ENCODE measurements around the gene RILPL1.

- TF ChIP-seq CTCF (IDR thresholded peaks at IDR 0.05) (no peak), POLR2A (IDR thresholded peaks at IDR 0.05) (no peak)
Measured at GRCh38 chr12:123543541-123543940, 10.0 kb upstream of the RILPL1 start.

Data from right lobe of liver (tissue), 4 donors.